H1 (cell line): ENCODE data around the gene DNAH8. TPM values are rescaled to one million over a fixed set of nuclear protein-coding genes. Genes with fewer than 3 reads are reported as not detected.

Experiments used
- CTCF ChIA-PET: fragments of 300-600 bp; sonication (Branson Sonifier 250); formaldehyde crosslinking; loops from one replicate; lab custom pipeline; 2021; ENCODE audit not compliant: partially characterized antibody; lab: Charles Lee
- POLR2A ChIA-PET: fragments of 300-600 bp; sonication (Branson Sonifier 250); formaldehyde crosslinking; loops from one replicate; lab custom pipeline; 2021; ENCODE audit warnings: inconsistent platforms; ENCODE audit not compliant: partially characterized antibody; lab: Charles Lee
- DNase-seq, 2 experiments: peaks; one replicate each; pipeline versions ENCODE4 v3.0.0 to v3.0.0-alpha.2; 2010 to 2022; ENCODE audit warnings: low spot score in 2 of 2, low read depth in 1 of 2, mixed read lengths in 1 of 2
- FAIRE-seq: peaks from 2 replicates; lab custom pipeline; 2011; peaks lifted over from hg19 to GRCh38; lab: Jason Lieb, UNC
- H2AFZ ChIP-seq: 2 replicates; pipeline ENCODE4 v1.8.1; 2012; ENCODE audit warnings: low read length, inconsistent platforms
- H2AK5ac ChIP-seq: 2 replicates; pipeline ENCODE4 v1.6.1; 2013; ENCODE audit warnings: low read depth, low read length
- H2BK120ac ChIP-seq: replicated peaks from 2 replicates; pipeline ENCODE3; 2013; ENCODE audit warnings: low read depth, low read length, inconsistent platforms
- H2BK12ac ChIP-seq: 2 replicates; pipeline ENCODE4 v1.6.1; 2013; ENCODE audit warnings: low read depth, low read length
- H2BK15ac ChIP-seq: 2 replicates; pipeline ENCODE4 v1.6.1; 2013; ENCODE audit warnings: low read length
- H2BK20ac ChIP-seq: 2 replicates; pipeline ENCODE4 v1.6.1; 2013; ENCODE audit warnings: low read length
- H2BK5ac ChIP-seq: 2 replicates; pipeline ENCODE4 v1.6.1; 2013; ENCODE audit warnings: low read depth, low read length
- H3K14ac ChIP-seq: 2 replicates; pipeline ENCODE4 v1.6.1; 2013; ENCODE audit warnings: inconsistent platforms; ENCODE audit not compliant: insufficient read length
- H3K18ac ChIP-seq: 2 replicates; pipeline ENCODE4 v1.6.1; 2013; ENCODE audit warnings: low read length; ENCODE audit errors: extremely low read depth
- H3K23ac ChIP-seq: 2 replicates; pipeline ENCODE4 v1.6.1; 2013; ENCODE audit warnings: inconsistent platforms; ENCODE audit not compliant: insufficient read length
- H3K23me2 ChIP-seq: 2 replicates; pipeline ENCODE4 v1.6.1; 2013; ENCODE audit warnings: low read depth, low read length
- H3K27ac ChIP-seq: 2 replicates; pipeline ENCODE4 v1.6.1; 2011; ENCODE audit warnings: low read depth, low read length, inconsistent platforms
- H3K27me3 ChIP-seq, 4 experiments: replicated peaks in 1 of 4; 1 replicate in 1 of 4; 2 replicates in 3 of 4; pipeline versions ENCODE4 v1.6.1 to v1.8.1; 2011 to 2013; ENCODE audit warnings: low read length in 3 of 4, mild to moderate bottlenecking in 3 of 4, inconsistent platforms in 2 of 4, mixed read lengths in 2 of 4, moderate library complexity in 1 of 4; ENCODE audit not compliant: control insufficient read depth in 3 of 4, insufficient read depth in 3 of 4; ENCODE audit errors: extremely low read depth in 1 of 4
- H3K36me3 ChIP-seq, 4 experiments: 2 replicates each; pipeline versions ENCODE4 v1.6.1 to v1.8.1; 2011 to 2013; ENCODE audit warnings: mild to moderate bottlenecking in 4 of 4, low read length in 3 of 4, moderate library complexity in 2 of 4, control low read depth in 1 of 4, inconsistent platforms in 1 of 4; ENCODE audit not compliant: insufficient read depth in 4 of 4, control insufficient read depth in 2 of 4
- H3K4ac ChIP-seq: replicated peaks from 2 replicates; pipeline ENCODE3; 2013; ENCODE audit warnings: low read length, low read depth, mixed read lengths, inconsistent platforms; ENCODE audit not compliant: insufficient read length
- H3K4me1 ChIP-seq, 4 experiments: replicated peaks in 1 of 4; 1 replicate in 1 of 4; 2 replicates in 3 of 4; pipeline versions ENCODE4 v1.6.1 to v1.8.1; 2011 to 2013; ENCODE audit warnings: low read length in 3 of 4, inconsistent platforms in 2 of 4, mixed read lengths in 1 of 4; ENCODE audit not compliant: insufficient read depth in 4 of 4, control insufficient read depth in 3 of 4
- H3K4me2 ChIP-seq, 2 experiments: 2 replicates each; pipeline versions ENCODE4 v1.6.1 to v1.8.1; 2011 to 2013; ENCODE audit warnings: low read depth in 2 of 2, low read length in 2 of 2, control low read depth in 1 of 2, inconsistent platforms in 1 of 2, mild to moderate bottlenecking in 1 of 2; ENCODE audit not compliant: insufficient read depth in 1 of 2
- H3K4me3 ChIP-seq, 4 experiments: fragments of 200-600, 300-600 bp in 1 of 4; sonication (generic), shearing (Covaris generic), sonication (Bioruptor Twin) in 1 of 4; 2 replicates each; pipeline versions ENCODE4 v1.5.1 to v1.8.1; 2011 to 2016; ENCODE audit warnings: low read length in 4 of 4, low read depth in 3 of 4, control low read depth in 2 of 4, inconsistent platforms in 2 of 4, mild to moderate bottlenecking in 2 of 4, mixed read lengths in 1 of 4, moderate library complexity in 1 of 4; ENCODE audit not compliant: insufficient read depth in 2 of 4; ENCODE audit errors: extremely low read depth in 1 of 4
- H3K56ac ChIP-seq: replicated peaks from 2 replicates; pipeline ENCODE3; 2013; ENCODE audit warnings: low read depth, mild to moderate bottlenecking, mixed read lengths, low read length, inconsistent platforms; ENCODE audit not compliant: insufficient read length
- H3K79me1 ChIP-seq: 2 replicates; pipeline ENCODE4 v1.6.1; 2013; ENCODE audit warnings: low read depth, low read length, control low read depth
- H3K79me2 ChIP-seq, 2 experiments: 2 replicates each; pipeline versions ENCODE4 v1.6.1 to v1.8.1; 2012 to 2013; ENCODE audit warnings: low read length in 2 of 2, mild to moderate bottlenecking in 2 of 2, inconsistent platforms in 1 of 2; ENCODE audit not compliant: insufficient read depth in 2 of 2, control insufficient read depth in 1 of 2
- H3K9ac ChIP-seq, 4 experiments: replicated peaks in 1 of 4; 1 replicate in 1 of 4; 2 replicates in 3 of 4; pipeline versions ENCODE4 v1.6.1 to v1.8.1; 2011 to 2013; ENCODE audit warnings: low read depth in 3 of 4, low read length in 3 of 4, control low read depth in 2 of 4, mild to moderate bottlenecking in 2 of 4, moderate library complexity in 2 of 4, inconsistent platforms in 1 of 4; ENCODE audit errors: extremely low read depth in 1 of 4
- H3K9me3 ChIP-seq, 2 experiments: 2 replicates each; pipeline versions ENCODE4 v1.6.1 to v1.8.1; 2012 to 2013; ENCODE audit warnings: mild to moderate bottlenecking in 2 of 2, moderate library complexity in 2 of 2, control low read depth in 1 of 2, inconsistent platforms in 1 of 2, low read depth in 1 of 2, low read length in 1 of 2, mixed read lengths in 1 of 2; ENCODE audit not compliant: insufficient read depth in 2 of 2
- H4K20me1 ChIP-seq, 2 experiments: replicated peaks in 1 of 2; 2 replicates each; pipeline versions ENCODE3 to v1.8.1; 2011 to 2013; ENCODE audit warnings: inconsistent platforms in 2 of 2, low read length in 2 of 2, mild to moderate bottlenecking in 1 of 2; ENCODE audit not compliant: insufficient read depth in 2 of 2, control insufficient read depth in 1 of 2
- H4K5ac ChIP-seq: 2 replicates; pipeline ENCODE4 v1.6.1; 2013; ENCODE audit warnings: low read length, low read depth, mixed read lengths, inconsistent platforms; ENCODE audit not compliant: insufficient read length
- H4K8ac ChIP-seq: 2 replicates; pipeline ENCODE4 v1.8.0; 2013; ENCODE audit warnings: mild to moderate bottlenecking, moderate library complexity, low read length, inconsistent platforms; ENCODE audit not compliant: insufficient read depth; ENCODE audit errors: extremely low read depth
- H4K91ac ChIP-seq: replicated peaks from 2 replicates; pipeline ENCODE3; 2013; ENCODE audit warnings: low read length, mixed read lengths, inconsistent platforms; ENCODE audit not compliant: insufficient read length
- BRCA1 ChIP-seq: IDR thresholded peaks from 2 replicates; pipeline ENCODE4 v1.6.1; 2012; ENCODE audit warnings: low read depth, low read length, improper control_type of control experiment
- HDAC6 ChIP-seq: IDR thresholded peaks from one replicate; pipeline ENCODE4 v1.7.1; 2012; ENCODE audit warnings: low read depth, mild to moderate bottlenecking, inconsistent platforms, low read length, moderate library complexity
- POLR2AphosphoS5 ChIP-seq: IDR thresholded peaks from 2 replicates; pipeline ENCODE4 v1.6.1; 2011; ENCODE audit warnings: low read depth, low read length
- RFX5 ChIP-seq: IDR thresholded peaks from 2 replicates; pipeline ENCODE4 v1.6.1; 2011; ENCODE audit warnings: low read depth, low read length, improper control_type of control experiment, borderline replicate concordance
- TBP ChIP-seq: IDR thresholded peaks from 2 replicates; pipeline ENCODE4 v1.6.1; 2011; ENCODE audit warnings: low read depth, low read length, improper control_type of control experiment
- YY1 ChIP-seq: IDR thresholded peaks from 2 replicates; pipeline ENCODE4 v1.6.1; 2011; ENCODE audit warnings: low read depth, mild to moderate bottlenecking, low read length
- WGBS, 2 experiments: shearing (Covaris generic) in 1 of 2; methylation state at CpG; one replicate each; pipeline versions ENCODE4 v1.1.6 to v1.1.7; 2013 to 2015; ENCODE audit warnings: low lambda C conversion rate in 2 of 2, mixed read lengths in 2 of 2, inconsistent platforms in 1 of 2, low coverage in 1 of 2, missing lambda C conversion rate in 1 of 2; ENCODE audit not compliant: insufficient replicate concordance in 2 of 2, insufficient coverage in 1 of 2, insufficient read length in 1 of 2; ENCODE audit errors: extremely low coverage in 1 of 2, missing lambda C conversion rate in 1 of 2; 5-methylcytosine and 5-hydroxymethylcytosine counted together
- polyA plus RNA-seq, 7 experiments: library from polyadenylated mRNA; depleted of rRNA in 3 of 7; stranded (reverse) in 5 of 7; unstranded in 2 of 7; fragments of >200 nt in 5 of 7; fragments of 200-250 nt in 2 of 7; gene quantifications; 1 replicate in 5 of 7; 2 replicates in 1 of 7; 4 replicates in 1 of 7; pipeline versions ENCODE4 v1.2.1 to v1.2.3, GENCODE V29; 2011 to 2013; ENCODE audit warnings: missing spikeins in 2 of 7, mixed read lengths in 2 of 7
- total RNA-seq: library from RNA; stranded (reverse); fragmentation: NEBNext Ultra II Directional; extraction: Animal tissue kit (Norgen Biotek cat#: 25700); gene quantifications from 2 replicates; pipeline ENCODE4 v1.2.1, GENCODE V29; 2021
- TF ChIP-seq, protein P1 (sequence below), 3 experiments: IDR thresholded peaks; 1 replicate in 2 of 3; 2 replicates in 1 of 3; pipeline versions ENCODE4 v1.5.1 to v1.6.1; 2011; ENCODE audit warnings: low read length in 3 of 3, mild to moderate bottlenecking in 3 of 3, inconsistent platforms in 2 of 3, low read depth in 1 of 3, moderate library complexity in 1 of 3; ENCODE audit not compliant: insufficient read depth in 1 of 3; ENCODE audit errors: control extremely low read depth in 1 of 3
- TF ChIP-seq, protein P2 (sequence below): IDR thresholded peaks from 2 replicates; pipeline ENCODE4 v1.6.1; 2011; ENCODE audit warnings: low read depth, mild to moderate bottlenecking, low read length; ENCODE audit not compliant: insufficient read depth

DNAH8 gene
- total and polyA plus RNA-seq, 2 of the 8 experiments (the other 6 are each of a cell fraction or from before 2014, with no cell fraction given) = under 0.01 TPM; not detected in 1

DNA sequence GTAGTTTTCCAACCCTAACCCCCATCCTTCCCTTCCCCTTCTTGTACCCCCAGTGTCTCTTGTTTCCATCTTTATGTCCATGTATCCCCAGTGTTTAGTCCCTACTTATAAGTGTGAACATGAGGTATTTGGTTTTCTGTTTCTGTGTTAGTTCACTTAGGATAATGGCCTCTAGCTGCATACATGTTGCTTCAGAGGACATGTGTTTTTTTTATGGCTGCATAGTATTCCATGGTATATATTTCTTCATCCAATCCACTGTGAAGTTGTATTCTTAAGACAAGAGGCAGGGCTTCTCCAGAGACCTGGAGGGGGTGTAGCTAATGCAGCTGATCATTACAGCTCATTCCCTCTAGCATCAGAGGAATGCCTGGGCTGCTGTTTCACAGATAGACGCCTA lies 4.2 kb downstream of the DNAH8 start:
- Histone ChIP-seq H3K18ac (no peak overlapping the region), H4K20me1 (no peaks in the 10 kb centered on the region), H3K23me2 (no peaks in the 10 kb centered on the region), H4K8ac (no peak overlapping the region), H3K27me3 (peaks cover 2 to 14% (median 10%) of the 10 kb centered on the region in 4 experiments; a peak in 6 of 7 replicates), H2BK12ac (no peak overlapping the region), H3K9ac (no peak overlapping the region), H3K14ac (no peak overlapping the region), H2BK20ac (no peak overlapping the region), H3K4me2 (no peak overlapping the region), H3K23ac (no peak overlapping the region), H3K9me3 (no peaks in the 10 kb centered on the region), H4K5ac (no peak overlapping the region), H4K91ac (no peak overlapping the region), H2AK5ac (no peak overlapping the region), H2BK15ac (no peak overlapping the region), H3K4me1 (no peaks in the 10 kb centered on the region), H3K79me2 (no peaks in the 10 kb centered on the region), H2BK120ac (no peak overlapping the region), H3K36me3 (no peaks in the 10 kb centered on the region), H3K4me3 (no peak overlapping the region), H2BK5ac (no peak overlapping the region), H3K4ac (no peak overlapping the region), H2AFZ (no peak overlapping the region), H3K79me1 (no peaks in the 10 kb centered on the region), H3K27ac (no peak overlapping the region), H3K56ac (no peak overlapping the region)
- 92% methylated on average over 1 of the region's 1 CpG; no CpG with 5 or more reads in 1 of the 2 experiments for WGBS, 2 experiments
- no peak for DNase-seq
- no peak for TF ChIP-seq TBP
- no peak for TF ChIP-seq POLR2AphosphoS5
- no peak for TF ChIP-seq BRCA1
- TF ChIP-seq, protein P1, sequence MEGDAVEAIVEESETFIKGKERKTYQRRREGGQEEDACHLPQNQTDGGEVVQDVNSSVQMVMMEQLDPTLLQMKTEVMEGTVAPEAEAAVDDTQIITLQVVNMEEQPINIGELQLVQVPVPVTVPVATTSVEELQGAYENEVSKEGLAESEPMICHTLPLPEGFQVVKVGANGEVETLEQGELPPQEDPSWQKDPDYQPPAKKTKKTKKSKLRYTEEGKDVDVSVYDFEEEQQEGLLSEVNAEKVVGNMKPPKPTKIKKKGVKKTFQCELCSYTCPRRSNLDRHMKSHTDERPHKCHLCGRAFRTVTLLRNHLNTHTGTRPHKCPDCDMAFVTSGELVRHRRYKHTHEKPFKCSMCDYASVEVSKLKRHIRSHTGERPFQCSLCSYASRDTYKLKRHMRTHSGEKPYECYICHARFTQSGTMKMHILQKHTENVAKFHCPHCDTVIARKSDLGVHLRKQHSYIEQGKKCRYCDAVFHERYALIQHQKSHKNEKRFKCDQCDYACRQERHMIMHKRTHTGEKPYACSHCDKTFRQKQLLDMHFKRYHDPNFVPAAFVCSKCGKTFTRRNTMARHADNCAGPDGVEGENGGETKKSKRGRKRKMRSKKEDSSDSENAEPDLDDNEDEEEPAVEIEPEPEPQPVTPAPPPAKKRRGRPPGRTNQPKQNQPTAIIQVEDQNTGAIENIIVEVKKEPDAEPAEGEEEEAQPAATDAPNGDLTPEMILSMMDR (IDR thresholded peaks at IDR 0.05; ENCODE audit: control extremely low read depth in 1 of 3, insufficient read depth in 1 of 3, low read depth in 1 of 3, low read length in 3 of 3) = no peak
- TF ChIP-seq RFX5 = no peak
- TF ChIP-seq, protein P2, sequence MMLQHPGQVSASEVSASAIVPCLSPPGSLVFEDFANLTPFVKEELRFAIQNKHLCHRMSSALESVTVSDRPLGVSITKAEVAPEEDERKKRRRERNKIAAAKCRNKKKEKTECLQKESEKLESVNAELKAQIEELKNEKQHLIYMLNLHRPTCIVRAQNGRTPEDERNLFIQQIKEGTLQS = no peak
- no peak for TF ChIP-seq HDAC6
- no peak for TF ChIP-seq YY1
- ChIA-PET CTCF (interaction anchor here (0.7 to 1.5 kb wide), 2 partner anchors 19 to 680 kb away, joined by 3 to 4 read pairs; no protein-coding TSS in a partner anchor), POLR2A (no interaction called here)
- FAIRE-seq = no peak
